HK-2 (cell line): ENCODE results near the gene MAP2K5.
"Not testable (repeated sequence)": the region's sequence is repeated elsewhere in the genome, so short reads cannot be mapped to it uniquely, and the experiment has no call there.

Experiments
- DNase-seq: peaks from one replicate; pipeline ENCODE4 v3.0.0-alpha.2; 2018; ENCODE audit not compliant: unreplicated experiment

Gene MAP2K5

GRCh38 chr15:67601073-67601472, 58.6 kb downstream of the MAP2K5 start:
- DNase-seq, result no peak

- no peak for DNase-seq
Observed at GRCh38 chr15:67603063-67603462, 60.6 kb downstream of the MAP2K5 start.

- no peak for DNase-seq
Observed at GRCh38 chr15:67605871-67606270, 63.4 kb downstream of the MAP2K5 start.

GRCh38 chr15:67606742-67607141, 64.2 kb downstream of the MAP2K5 start:
- no peak for DNase-seq

GRCh38 chr15:67607329-67607728, 64.8 kb downstream of the MAP2K5 start:
- no peak for DNase-seq

- no peak for DNase-seq
Observed at GRCh38 chr15:67607959-67608637, 65.6 kb downstream of the MAP2K5 start.

- no peak for DNase-seq
Observed at GRCh38 chr15:67608638-67608959, 66.1 kb downstream of the MAP2K5 start.

GRCh38 chr15:67611370-67612369, 69.2 kb downstream of the MAP2K5 start:
- DNase-seq, result no peak

GRCh38 chr15:67613211-67613610, 70.7 kb downstream of the MAP2K5 start:
- no peak for DNase-seq

- DNase-seq, result no peak
Observed at GRCh38 chr15:67613708-67614107, 71.2 kb downstream of the MAP2K5 start.

GRCh38 chr15:67615131-67615534, 72.6 kb downstream of the MAP2K5 start:
- not testable (repeated sequence) for DNase-seq

- no peak for DNase-seq
Observed at GRCh38 chr15:67618297-67618696, 75.8 kb downstream of the MAP2K5 start.

- DNase-seq, result no peak
Observed at GRCh38 chr15:67622110-67622509, 79.6 kb downstream of the MAP2K5 start.

- no peak for DNase-seq
Observed at GRCh38 chr15:67632261-67632660, 89.8 kb downstream of the MAP2K5 start.

GRCh38 chr15:67635950-67636349, 93.4 kb downstream of the MAP2K5 start:
- DNase-seq, result not testable (repeated sequence)

GRCh38 chr15:67639591-67639990, 97.1 kb downstream of the MAP2K5 start:
- no peak for DNase-seq

GRCh38 chr15:67641453-67641852, 99.0 kb downstream of the MAP2K5 start:
- DNase-seq, result no peak

GRCh38 chr15:67646847-67647246, 104.3 kb downstream of the MAP2K5 start:
- DNase-seq, result no peak

GRCh38 chr15:67652586-67652985, 110.1 kb downstream of the MAP2K5 start:
- no peak for DNase-seq

GRCh38 chr15:67660446-67660845, 117.9 kb downstream of the MAP2K5 start:
- no peak for DNase-seq

GRCh38 chr15:67660874-67661606, 118.5 kb downstream of the MAP2K5 start:
- no peak for DNase-seq

GRCh38 chr15:67670647-67671305, 128.3 kb downstream of the MAP2K5 start:
- no peak for DNase-seq
